ENCODE data around the gene MSI2.

The MSI2 gene

GRCh38 chr17:57370619-57371018, 114.3 kb downstream of the MSI2 start:
- H3K9me2 ChIP-seq (replicated peaks; ENCODE audit: low read depth, low read length), result no peaks in the 10 kb centered on the region
- H3K79me2 ChIP-seq (ENCODE audit: insufficient read depth, low read length), result peaks cover 96% of the 10 kb centered on the region
- H3F3A ChIP-seq (ENCODE audit: low read depth), result peaks cover 4% of the 10 kb centered on the region; the same call in 1 of the 2 replicates
- no peak overlapping the region for H3K4me3 ChIP-seq (ENCODE audit: low read length, poor library complexity, severe bottlenecking)
- peaks cover 17% of the 10 kb centered on the region for H3K4me1 ChIP-seq (ENCODE audit: insufficient read depth, low read length, poor library complexity, severe bottlenecking)
- TF ChIP-seq CTCF (conservative IDR thresholded peaks at IDR 0.05; ENCODE audit: low read length) (no peak), EZH2phosphoT487 (IDR thresholded peaks at IDR 0.05; ENCODE audit: borderline replicate concordance) (no peak)
- H3K9me3 ChIP-seq (ENCODE audit: insufficient read depth, low read depth, low read length), result peaks cover 8% of the 10 kb centered on the region; the same call in 1 of the 2 replicates
- H3K36me3 ChIP-seq (ENCODE audit: insufficient read depth, low read length), result peaks cover 55% of the 10 kb centered on the region; the same call in 1 of the 2 replicates
- no peak overlapping the region for H3K4me2 ChIP-seq (ENCODE audit: low read depth, low read length, poor library complexity, severe bottlenecking)
- no peaks in the 10 kb centered on the region for H3K27me3 ChIP-seq (ENCODE audit: insufficient read depth, low read length, poor library complexity, severe bottlenecking)
- H2AFZ ChIP-seq (ENCODE audit: low read length), result no peak overlapping the region
- H4K20me1 ChIP-seq (ENCODE audit: insufficient read depth, low read length, poor library complexity, severe bottlenecking), result peaks cover 66% of the 10 kb centered on the region
- no peak overlapping the region for H3K9ac ChIP-seq (ENCODE audit: low read depth, low read length, poor library complexity, severe bottlenecking)

GRCh38 chr17:57372156-57372555, 115.8 kb downstream of the MSI2 start:
- peaks cover 53% of the 10 kb centered on the region; the same call in 1 of the 2 replicates for H3K36me3 ChIP-seq (ENCODE audit: insufficient read depth, low read length)
- no peak overlapping the region for H3K4me3 ChIP-seq (ENCODE audit: low read length, poor library complexity, severe bottlenecking)
- no peak overlapping the region for H2AFZ ChIP-seq (ENCODE audit: low read length)
- H4K20me1 ChIP-seq (ENCODE audit: insufficient read depth, low read length, poor library complexity, severe bottlenecking), result peaks cover 59% of the 10 kb centered on the region
- H3K27me3 ChIP-seq (ENCODE audit: insufficient read depth, low read length, poor library complexity, severe bottlenecking), result no peaks in the 10 kb centered on the region
- H3K79me2 ChIP-seq (ENCODE audit: insufficient read depth, low read length), result peaks cover 96% of the 10 kb centered on the region
- TF ChIP-seq EZH2phosphoT487 (IDR thresholded peaks at IDR 0.05; ENCODE audit: borderline replicate concordance), result no peak
- TF ChIP-seq CTCF (conservative IDR thresholded peaks at IDR 0.05; ENCODE audit: low read length), result no peak
- peaks cover 19% of the 10 kb centered on the region for H3K4me1 ChIP-seq (ENCODE audit: insufficient read depth, low read length, poor library complexity, severe bottlenecking)
- peaks cover 8% of the 10 kb centered on the region; the same call in 1 of the 2 replicates for H3K9me3 ChIP-seq (ENCODE audit: insufficient read depth, low read depth, low read length)
- no peaks in the 10 kb centered on the region for H3K9me2 ChIP-seq (replicated peaks; ENCODE audit: low read depth, low read length)
- peaks cover 4% of the 10 kb centered on the region; the same call in 1 of the 2 replicates for H3F3A ChIP-seq (ENCODE audit: low read depth)
- H3K9ac ChIP-seq (ENCODE audit: low read depth, low read length, poor library complexity, severe bottlenecking), result no peak overlapping the region
- no peak overlapping the region for H3K4me2 ChIP-seq (ENCODE audit: low read depth, low read length, poor library complexity, severe bottlenecking)

- H3K4me3 ChIP-seq (ENCODE audit: low read length, poor library complexity, severe bottlenecking), result no peak overlapping the region
- peaks cover 50% of the 10 kb centered on the region; the same call in 1 of the 2 replicates for H3K36me3 ChIP-seq (ENCODE audit: insufficient read depth, low read length)
- peaks cover 24% of the 10 kb centered on the region for H3K4me1 ChIP-seq (ENCODE audit: insufficient read depth, low read length, poor library complexity, severe bottlenecking)
- peaks cover 54% of the 10 kb centered on the region for H4K20me1 ChIP-seq (ENCODE audit: insufficient read depth, low read length, poor library complexity, severe bottlenecking)
- no peak for TF ChIP-seq CTCF (conservative IDR thresholded peaks at IDR 0.05; ENCODE audit: low read length)
- no peak for TF ChIP-seq EZH2phosphoT487 (IDR thresholded peaks at IDR 0.05; ENCODE audit: borderline replicate concordance)
- H3K9me3 ChIP-seq (ENCODE audit: insufficient read depth, low read depth, low read length), result peaks cover 8% of the 10 kb centered on the region; the same call in 1 of the 2 replicates
- H3K4me2 ChIP-seq (ENCODE audit: low read depth, low read length, poor library complexity, severe bottlenecking), result no peak overlapping the region
- no peak overlapping the region for H2AFZ ChIP-seq (ENCODE audit: low read length)
- no peaks in the 10 kb centered on the region for H3K27me3 ChIP-seq (ENCODE audit: insufficient read depth, low read length, poor library complexity, severe bottlenecking)
- peaks cover 4% of the 10 kb centered on the region; the same call in 1 of the 2 replicates for H3F3A ChIP-seq (ENCODE audit: low read depth)
- H3K79me2 ChIP-seq (ENCODE audit: insufficient read depth, low read length), result peaks cover 96% of the 10 kb centered on the region
- no peak overlapping the region for H3K9ac ChIP-seq (ENCODE audit: low read depth, low read length, poor library complexity, severe bottlenecking)
- no peaks in the 10 kb centered on the region for H3K9me2 ChIP-seq (replicated peaks; ENCODE audit: low read depth, low read length)
These were observed 116.7 kb downstream of the MSI2 start for GRCh38 chr17:57373048-57373447.
